ENCODE results near the gene KRTAP9-4.
"Not testable (repeated sequence)": the region's sequence is repeated elsewhere in the genome, so short reads cannot be mapped to it uniquely, and the experiment has no call there.

KRTAP9-4 gene, protein sequence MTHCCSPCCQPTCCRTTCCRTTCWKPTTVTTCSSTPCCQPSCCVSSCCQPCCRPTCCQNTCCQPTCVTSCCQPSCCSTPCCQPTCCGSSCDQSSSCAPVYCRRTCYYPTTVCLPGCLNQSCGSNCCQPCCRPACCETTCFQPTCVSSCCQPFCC

DNA sequence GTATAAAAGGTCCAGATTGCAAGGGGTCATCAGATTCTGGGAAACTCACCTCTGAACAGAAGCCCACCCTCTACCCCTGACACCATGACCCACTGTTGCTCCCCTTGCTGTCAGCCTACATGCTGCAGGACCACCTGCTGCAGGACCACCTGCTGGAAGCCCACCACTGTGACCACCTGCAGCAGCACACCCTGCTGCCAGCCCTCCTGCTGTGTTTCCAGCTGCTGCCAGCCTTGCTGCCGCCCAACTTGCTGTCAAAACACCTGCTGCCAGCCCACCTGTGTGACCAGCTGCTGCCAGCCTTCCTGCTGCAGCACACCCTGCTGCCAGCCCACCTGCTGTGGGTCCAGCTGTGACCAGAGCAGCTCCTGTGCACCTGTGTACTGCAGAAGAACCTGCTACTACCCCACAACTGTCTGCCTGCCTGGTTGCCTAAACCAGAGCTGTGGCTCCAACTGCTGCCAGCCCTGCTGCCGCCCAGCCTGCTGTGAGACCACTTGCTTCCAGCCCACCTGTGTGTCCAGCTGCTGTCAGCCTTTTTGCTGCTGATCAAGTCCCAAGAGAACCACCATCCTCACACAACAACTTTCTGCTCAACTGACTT lies at the start of gene KRTAP9-4:
Gene KRTAP9-4, plus strand, starts transcription at position 51 of the 604 bp plus-strand sequence. Its CDS starts 34 bp downstream, at position 85.
- not testable (repeated sequence) for DNase-seq (ENCODE audit: low read depth)

DNA sequence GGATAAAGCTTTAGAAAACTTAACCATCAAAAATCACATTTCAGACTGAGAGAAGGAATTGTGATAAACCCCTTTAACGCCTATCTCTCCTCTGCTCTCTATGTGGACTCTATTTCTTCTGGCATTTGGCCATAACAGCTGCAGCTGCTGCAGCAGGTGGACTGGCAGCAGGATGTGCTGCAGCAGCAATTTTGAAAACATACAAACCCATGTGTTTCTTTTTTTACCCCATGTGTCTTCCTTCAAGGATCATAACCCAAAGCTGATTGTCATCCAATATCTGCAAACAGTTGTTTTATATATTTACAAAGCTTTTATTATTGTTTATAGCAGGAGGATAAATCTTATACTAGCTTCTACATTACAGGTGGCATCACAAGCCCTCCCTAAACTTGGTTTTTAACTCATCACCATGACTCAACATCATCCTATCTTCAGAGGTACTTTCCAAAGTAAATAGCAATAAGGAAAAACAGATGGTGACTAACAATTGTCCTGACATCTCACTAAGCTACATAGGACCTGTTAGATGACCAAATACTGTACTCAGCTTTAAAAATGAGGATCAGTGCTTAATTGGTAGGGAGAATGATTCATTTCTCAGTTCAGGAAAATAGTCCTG lies 37.5 kb upstream of the KRTAP9-4 start:
- no peak for DNase-seq (ENCODE audit: low read depth)

DNA sequence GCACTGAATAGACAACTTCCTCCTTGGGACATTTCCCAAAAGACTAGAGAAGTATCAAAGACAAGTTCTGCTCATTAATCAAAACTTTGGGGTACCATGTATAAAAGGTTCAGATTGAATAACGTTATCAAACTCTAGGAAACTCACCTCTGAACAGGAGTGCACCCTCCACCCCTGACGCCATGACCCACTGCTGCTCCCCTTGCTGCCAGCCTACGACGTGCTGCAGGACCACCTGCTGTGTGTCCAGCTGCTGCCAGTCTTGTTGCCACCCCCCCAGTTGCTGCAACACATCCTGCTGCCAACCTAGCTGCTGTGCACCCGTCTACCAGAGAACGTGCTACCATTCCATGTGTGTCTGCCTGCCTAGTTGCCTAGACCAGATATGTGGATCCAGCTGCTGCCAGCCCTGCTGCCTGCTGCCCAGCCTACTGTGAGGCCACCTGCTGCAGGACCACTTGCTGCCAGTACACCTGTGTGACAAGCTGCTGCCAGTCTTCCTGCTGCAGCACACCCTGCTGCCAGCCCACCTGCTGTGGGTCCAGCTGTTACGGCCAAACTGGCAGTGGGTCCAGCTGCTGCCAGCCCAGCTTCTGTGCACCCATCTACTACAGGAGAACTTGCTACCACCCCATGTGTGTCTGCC lies 36.8 kb upstream of the KRTAP9-4 start:
- DNase-seq (ENCODE audit: low read depth) = no peak

DNA sequence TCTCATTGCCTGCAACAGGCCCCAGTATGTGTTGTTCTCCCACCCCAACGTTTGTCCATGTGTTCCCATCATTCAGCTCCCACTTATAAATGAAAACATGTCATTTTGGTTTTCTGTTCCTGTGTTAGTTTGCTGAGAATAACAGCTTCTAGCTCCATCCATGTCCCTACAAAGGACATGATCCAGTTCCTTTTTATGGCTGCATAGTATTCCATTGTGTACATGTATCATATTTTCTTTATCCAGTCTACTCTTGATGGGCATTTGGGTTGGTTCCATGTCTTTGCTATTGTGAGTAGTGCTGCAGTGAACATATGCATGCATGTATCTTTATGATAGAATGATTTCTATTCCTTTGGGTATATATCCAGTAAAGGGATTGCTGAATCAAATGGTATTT lies 33.8 kb upstream of the KRTAP9-4 start:
- no peak for DNase-seq (ENCODE audit: low read depth)

DNA sequence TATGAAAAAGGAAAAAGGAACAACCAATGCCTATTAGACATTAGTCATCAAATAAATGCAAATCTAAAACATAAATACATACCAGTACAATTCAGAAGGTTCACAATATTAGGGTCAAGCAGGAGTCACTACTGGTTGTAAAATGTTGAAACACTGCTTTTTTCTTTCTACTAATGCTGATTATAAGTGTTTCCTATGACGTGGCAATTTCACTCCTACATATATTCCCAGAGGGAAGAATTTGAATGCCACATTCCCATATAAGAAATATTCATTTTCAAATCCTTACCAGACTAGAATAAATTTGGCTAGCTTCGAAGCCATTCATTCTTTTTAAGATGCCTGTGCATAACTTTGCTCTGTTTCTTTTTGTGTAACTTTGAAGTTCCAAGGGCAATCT lies 25.7 kb upstream of the KRTAP9-4 start:
- DNase-seq (ENCODE audit: low read depth) = no peak

DNA sequence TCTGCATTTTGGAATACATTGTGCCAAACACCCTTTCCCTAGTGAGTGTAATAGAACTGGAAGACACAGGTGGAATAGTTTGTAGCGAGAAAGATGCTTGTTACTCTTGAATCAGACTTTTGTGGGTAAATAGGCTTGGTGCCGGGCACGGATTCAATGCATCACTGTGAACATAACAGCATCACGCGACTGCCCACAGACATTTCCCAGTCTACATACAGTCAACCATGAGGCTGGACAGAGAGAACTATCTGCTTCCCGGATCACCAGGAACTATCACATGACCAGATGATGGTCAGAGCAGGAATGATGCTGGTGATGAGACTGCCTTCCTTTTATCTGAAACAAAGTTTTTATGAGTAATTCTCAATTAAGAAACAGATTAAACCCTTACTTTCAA lies 23.4 kb upstream of the KRTAP9-4 start:
- no peak for DNase-seq (ENCODE audit: low read depth)

DNA sequence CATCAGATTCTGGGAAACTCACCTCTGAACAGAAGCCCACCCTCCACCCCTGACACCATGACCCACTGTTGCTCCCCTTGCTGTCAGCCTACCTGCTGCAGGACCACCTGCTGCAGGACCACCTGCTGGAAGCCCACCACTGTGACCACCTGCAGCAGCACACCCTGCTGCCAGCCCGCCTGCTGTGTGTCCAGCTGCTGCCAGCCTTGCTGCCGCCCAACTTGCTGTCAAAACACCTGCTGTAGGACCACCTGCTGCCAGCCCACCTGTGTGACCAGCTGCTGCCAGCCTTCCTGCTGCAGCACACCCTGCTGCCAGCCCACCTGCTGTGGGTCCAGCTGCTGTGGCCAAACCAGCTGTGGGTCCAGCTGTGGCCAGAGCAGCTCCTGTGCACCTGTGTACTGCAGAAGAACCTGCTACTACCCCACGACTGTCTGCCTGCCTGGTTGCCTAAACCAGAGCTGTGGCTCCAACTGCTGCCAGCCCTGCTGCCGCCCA lies 22.8 kb upstream of the KRTAP9-4 start, which contains the start of gene KRTAP9-2:
Gene KRTAP9-2, plus strand, starts transcription at position 51 of the 498 bp plus-strand sequence. Its CDS starts 7 bp downstream, at position 58.
- DNase-seq (ENCODE audit: low read depth) = not testable (repeated sequence)

DNA sequence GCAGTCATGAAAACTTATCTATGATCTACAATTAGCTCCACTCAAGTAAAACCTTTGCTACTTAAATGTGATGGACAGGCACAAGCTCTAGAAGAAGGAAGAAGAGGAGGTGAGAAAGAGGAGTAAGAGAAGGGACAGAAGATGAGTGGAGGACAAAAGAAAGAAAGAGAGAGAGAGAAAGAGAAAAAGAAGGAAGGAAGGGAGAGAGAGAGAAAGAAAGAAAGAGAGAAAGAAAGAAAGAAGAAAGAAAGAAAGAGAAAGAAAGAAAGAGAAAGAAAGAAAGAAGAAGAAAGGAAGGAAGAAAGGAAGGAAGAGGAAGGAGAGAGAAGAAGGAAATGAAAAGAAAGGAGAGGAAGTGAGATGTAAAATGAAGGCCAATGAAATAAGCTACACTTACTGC lies 19.4 kb upstream of the KRTAP9-4 start:
- DNase-seq (ENCODE audit: low read depth) = no peak

DNA sequence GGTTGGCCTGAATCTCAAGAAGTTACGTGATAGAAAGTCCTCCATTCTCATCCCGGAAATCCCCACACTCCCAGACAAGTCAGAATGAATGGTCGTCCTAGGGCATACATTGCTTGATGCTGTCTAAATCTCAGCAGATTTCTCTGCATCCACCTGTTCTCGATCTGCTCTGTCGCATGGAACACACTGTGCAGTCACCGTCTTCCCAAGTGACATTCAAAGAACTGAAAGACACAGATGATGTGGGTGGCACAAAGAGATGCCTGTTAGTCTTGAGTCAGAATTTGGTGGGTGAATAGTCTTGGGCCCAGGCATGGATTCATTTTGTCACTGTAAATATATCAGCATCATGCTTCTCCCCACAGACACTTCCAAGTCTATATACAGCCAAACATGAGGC lies 17.8 kb upstream of the KRTAP9-4 start:
- no peak for DNase-seq (ENCODE audit: low read depth)

DNA sequence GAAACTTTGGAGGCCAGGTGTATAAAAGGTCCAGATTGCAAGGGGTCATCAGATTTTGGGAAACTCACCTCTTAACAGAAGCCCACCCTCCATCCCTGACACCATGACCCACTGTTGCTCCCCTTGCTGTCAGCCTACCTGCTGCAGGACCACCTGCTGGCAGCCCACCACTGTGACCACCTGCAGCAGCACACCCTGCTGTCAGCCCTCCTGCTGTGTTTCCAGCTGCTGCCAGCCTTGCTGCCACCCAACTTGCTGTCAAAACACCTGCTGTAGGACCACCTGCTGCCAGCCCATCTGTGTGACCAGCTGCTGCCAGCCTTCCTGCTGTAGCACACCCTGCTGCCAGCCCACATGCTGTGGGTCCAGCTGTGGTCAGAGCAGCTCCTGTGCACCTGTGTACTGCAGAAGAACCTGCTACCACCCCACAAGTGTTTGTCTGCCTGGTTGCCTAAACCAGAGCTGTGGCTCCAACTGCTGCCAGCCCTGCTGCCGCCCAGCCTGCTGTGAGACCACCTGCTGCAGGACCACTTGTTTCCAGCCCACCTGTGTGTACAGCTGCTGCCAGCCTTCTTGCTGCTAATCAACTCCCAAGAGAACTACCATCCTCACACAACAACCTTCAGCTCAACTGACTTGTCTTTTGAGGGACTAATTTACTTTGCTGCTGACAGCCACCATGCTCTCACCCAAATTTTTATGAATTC lies 16.9 kb upstream of the KRTAP9-4 start, which contains the start of gene KRTAP9-3:
Gene KRTAP9-3, plus strand, starts transcription at position 51 of the 707 bp plus-strand sequence. Its CDS starts 53 bp downstream, at position 104.
- DNase-seq (ENCODE audit: low read depth) = not testable (repeated sequence)

DNA sequence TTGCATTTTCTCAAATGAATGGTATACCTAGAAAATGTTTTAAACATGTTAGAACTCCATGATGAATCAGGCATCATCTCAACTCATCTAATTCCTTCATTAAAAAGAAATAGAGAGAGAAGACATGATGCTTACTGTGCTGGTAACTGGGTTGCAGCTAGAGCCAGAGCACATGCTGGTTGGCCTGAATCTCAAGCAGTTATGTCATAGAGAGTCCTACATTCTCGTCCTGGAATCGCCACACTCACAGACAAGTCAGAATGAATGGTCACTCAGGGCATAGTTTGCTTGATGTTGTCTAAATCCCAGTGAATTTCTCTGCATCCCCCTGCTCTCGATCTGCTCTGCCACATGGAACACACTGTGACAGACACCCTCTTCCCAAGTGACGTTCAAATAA lies 12.4 kb upstream of the KRTAP9-4 start:
- DNase-seq (ENCODE audit: low read depth) = not testable (repeated sequence)

DNA sequence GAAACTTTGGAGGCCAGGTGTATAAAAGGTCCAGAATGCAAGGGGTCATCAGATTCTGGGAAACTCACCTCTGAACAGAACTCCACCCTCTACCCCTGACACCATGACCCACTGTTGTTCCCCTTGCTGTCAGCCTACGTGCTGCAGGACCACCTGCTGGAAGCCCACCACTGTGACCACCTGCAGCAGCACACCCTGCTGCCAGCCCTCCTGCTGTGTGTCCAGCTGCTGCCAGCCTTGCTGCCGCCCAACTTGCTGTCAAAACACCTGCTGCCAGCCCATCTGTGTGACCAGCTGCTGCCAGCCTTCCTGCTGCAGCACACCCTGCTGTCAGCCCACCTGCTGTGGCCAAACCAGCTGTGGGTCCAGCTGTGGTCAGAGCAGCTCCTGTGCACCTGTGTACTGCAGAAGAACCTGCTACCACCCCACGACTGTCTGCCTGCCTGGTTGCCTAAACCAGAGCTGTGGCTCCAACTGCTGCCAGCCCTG lies 11.5 kb upstream of the KRTAP9-4 start, which contains the start of gene KRTAP9-8:
Gene KRTAP9-8, plus strand, starts transcription at position 51 of the 489 bp plus-strand sequence. Its CDS starts 53 bp downstream, at position 104.
- not testable (repeated sequence) for DNase-seq (ENCODE audit: low read depth)

DNA sequence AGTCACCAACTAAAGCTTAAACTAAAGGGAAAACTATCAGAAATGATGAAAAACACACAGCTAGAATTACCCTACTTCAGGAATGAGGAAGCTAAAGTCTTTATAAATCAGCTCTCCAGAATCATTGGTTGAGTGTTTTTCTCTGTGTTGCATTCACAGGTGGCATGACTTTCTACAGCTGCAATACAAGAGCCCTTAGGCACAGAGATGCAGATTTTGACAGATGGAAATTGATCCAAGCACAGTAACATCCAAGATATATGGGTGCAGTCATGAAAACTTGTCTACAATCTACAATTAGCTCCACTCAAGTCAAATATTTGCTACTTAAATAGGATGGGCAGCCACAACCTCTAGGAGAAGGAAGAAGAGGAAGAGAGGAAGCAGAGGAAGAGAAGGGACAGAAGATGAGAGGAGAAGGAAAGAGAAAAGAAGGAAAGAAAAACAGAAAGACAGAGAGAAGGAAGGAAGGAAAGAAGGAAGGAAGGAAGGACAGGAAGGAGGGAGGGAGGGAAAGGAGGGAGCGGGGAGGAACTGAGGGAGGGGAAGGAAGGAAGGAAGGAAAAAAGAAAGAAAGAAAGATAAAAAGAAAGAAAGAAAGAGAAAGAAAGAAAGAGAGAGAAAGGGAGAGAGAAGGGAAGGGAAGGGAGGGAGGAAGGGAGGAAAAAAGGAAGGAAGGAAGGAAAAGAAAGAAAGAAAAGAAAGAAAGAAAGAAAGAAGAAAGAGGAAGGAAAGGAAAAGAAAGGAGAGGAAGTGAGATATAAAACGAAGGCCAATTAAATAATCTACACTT lies 2.3 kb upstream of the KRTAP9-4 start:
- not testable (repeated sequence) for DNase-seq (ENCODE audit: low read depth)

DNA sequence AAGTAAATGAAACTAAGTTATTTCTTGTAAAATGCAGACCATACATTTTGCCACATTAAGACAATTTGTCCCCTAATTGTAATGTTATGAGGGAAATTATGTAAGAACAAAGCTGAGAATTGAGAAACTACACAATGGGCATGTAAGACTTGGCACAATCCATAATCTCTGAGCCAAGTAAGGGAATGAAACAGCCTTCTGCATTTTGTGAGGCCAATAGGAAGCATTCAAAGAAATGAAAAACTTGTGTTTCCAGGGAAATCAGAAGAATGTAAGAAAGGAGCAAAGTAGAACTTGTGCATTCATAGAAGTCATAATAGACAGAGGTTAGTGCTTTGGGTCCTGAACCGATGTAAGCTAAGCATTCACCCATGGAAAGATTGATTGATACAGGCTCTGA lies 1.8 kb downstream of the KRTAP9-4 start:
- DNase-seq (ENCODE audit: low read depth) = no peak

DNA sequence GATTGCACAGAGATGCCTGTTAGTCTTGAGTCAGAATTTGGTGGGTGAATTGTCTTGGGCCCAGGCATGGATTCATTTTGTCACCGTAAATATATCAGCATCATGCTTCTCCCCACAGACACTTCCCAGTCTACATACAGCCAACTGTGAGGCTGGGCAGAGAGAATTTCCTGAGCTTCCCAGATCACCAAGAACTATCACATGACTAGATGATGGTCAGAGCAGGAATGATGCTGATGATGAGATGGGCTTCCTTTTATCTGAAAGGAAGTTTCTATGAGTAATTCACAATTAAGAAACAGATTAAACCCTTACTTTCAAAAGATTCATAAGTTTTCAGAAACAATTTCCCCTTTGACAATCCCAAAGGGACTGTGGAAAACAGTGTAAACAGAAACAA lies 5.4 kb downstream of the KRTAP9-4 start:
- no peak for DNase-seq (ENCODE audit: low read depth)

DNA sequence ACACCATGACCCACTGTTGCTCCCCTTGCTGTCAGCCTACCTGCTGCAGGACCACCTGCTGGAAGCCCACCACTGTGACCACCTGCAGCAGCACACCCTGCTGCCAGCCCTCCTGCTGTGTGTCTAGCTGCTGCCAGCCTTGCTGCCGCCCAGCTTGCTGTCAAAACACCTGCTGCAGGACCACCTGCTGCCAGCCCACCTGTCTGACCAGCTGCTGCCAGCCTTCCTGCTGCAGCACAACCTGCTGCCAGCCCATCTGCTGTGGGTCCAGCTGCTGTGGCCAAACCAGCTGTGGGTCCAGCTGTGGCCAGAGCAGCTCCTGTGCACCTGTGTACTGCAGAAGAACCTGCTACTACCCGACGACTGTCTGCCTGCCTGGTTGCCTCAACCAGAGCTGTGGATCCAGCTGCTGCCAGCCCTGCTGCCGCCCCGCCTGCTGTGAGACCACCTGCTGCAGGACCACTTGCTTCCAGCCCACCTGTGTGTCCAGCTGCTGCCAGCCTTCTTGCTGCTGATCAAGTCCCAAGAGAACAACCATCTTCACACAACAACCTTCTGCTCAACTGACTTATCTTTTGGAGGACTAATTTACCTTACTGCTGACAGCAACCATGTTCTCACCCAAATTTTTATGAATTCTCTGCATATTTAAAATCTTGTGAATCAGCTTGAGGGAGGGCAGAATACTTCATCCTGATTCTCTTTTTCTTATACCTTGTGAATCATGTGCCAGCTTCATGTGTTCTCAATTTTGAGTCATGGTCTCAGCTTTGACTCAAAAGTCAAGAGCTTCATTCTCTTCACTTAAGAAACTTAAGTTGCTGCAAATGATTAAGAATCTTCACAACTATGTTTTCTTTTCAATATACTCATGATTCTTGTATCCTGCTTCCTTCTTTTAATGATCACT lies 6.1 kb downstream of the KRTAP9-4 start, which contains the start of gene KRTAP9-9:
Gene KRTAP9-9, plus strand, starts transcription at position 4 of the 910 bp plus-strand sequence.
- not testable (repeated sequence) for DNase-seq (ENCODE audit: low read depth)

DNA sequence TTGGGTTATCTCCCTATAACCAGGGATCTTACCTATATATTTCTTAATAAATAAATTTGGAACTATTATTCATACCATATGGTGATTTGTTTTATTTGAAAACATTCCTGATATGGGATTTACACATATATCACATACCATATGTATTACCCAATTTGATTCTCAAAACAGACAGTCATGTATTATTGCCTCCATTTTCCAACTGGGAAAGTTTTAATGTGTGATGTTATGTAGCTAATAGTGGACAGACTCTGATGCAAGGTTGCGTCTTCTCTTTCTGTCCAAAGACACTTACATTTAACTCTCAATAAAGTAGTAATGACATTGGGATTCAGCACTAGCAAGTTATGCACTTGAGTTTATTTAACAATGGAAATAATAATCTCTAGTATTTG lies 6.8 kb downstream of the KRTAP9-4 start:
- no peak for DNase-seq (ENCODE audit: low read depth)

DNA sequence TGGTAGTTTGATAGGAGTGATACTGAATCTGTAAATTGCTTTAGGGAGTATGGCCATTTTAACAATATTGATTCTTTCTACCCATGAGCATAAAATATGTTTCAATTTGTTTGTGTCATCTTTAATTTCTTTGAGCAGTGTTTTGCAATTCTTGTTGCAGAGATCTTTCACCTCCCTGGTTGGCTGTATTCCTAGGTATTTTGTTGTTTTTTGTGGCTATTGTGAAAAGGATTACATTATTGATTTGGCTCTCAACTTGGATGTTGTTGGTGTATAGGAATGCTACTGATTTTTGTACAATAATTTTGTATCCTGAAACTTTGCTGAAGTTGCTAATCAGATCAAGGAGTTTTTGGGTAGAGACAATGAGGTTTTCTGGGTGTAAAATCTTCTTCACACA lies 8.9 kb downstream of the KRTAP9-4 start:
- DNase-seq (ENCODE audit: low read depth) = no peak

DNA sequence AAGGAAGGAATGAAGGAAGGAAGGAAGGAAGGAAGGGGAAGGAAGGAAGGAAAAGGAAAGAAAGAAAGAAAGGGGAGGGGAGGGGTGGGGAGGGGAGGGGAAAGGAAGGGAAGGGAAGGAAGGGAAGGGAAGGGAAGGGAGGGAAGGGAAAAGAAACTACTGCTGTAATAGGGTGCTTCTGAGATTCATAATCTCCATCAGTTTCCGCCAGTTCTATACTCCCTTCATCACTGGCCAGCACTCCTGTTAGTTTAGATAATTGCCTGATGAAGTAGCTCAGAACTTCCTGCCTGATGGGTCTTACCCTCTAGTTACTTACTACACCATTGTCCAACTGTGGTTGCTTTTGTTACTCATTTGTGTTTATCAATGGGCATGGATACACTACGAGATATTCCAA lies 13.7 kb downstream of the KRTAP9-4 start:
- no peak for DNase-seq (ENCODE audit: low read depth)

DNA sequence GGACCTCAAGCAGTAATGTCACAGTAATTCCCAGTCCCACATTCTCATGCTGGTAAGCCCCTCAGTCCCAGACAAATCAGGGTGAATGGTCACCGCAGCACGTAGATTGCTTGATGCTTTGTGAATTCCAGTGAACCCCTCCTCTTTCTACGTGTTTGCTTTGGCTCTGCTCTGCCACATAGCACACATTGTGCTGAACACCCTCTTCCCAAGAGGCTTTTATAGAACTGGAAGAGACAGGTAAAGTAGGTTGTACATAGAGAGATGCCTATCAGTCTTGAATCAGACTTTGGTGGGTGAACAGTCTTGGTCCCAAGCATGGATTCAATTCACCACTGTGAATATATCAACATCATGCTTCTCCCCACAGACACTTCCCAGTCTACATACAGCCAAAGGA lies 15.1 kb downstream of the KRTAP9-4 start:
- DNase-seq (ENCODE audit: low read depth) = no peak

Data from activated T-cell treated with anti-CD3 and anti-CD28 coated beads for 48 hours (primary cell).